Neural cell (in vitro differentiated cells): ENCODE measurements around the gene FAM162B. TPM values are rescaled to one million over a fixed set of nuclear protein-coding genes. Genes with fewer than 3 reads are reported as not detected.

Experiments
- H2AFZ ChIP-seq: fragments of 200-600, 300-800 bp; sonication (generic), shearing (Covaris generic); 2 replicates; pipeline ENCODE4 v1.6.0; 2014; ENCODE audit warnings: low read depth, mild to moderate bottlenecking, antibody characterized with exemption, low read length, moderate library complexity
- H3F3A ChIP-seq: fragments of 200-600 bp; shearing (Covaris generic); 2 replicates; pipeline ENCODE4 v1.6.1; 2016; ENCODE audit warnings: mild to moderate bottlenecking, moderate library complexity, mixed read lengths, antibody characterized with exemption, low read length; ENCODE audit not compliant: insufficient read depth, poor library complexity, severe bottlenecking
- H3K27ac ChIP-seq: fragments of 200-600, 300-800 bp; sonication (generic), shearing (Covaris generic); 2 replicates; pipeline ENCODE4 v1.5.1; 2014; ENCODE audit warnings: mild to moderate bottlenecking, low read length, moderate library complexity
- H3K27me3 ChIP-seq: fragments of 300-800, 200-600 bp; sonication (generic), shearing (Covaris generic); 2 replicates; pipeline ENCODE4 v1.6.0; 2014; ENCODE audit warnings: mild to moderate bottlenecking, low read depth, low read length, moderate library complexity; ENCODE audit not compliant: insufficient read depth
- H3K36me3 ChIP-seq: fragments of 300-800, 200-600 bp; sonication (generic), shearing (Covaris generic); 2 replicates; pipeline ENCODE4 v1.5.1; 2014; ENCODE audit warnings: mild to moderate bottlenecking, antibody characterized with exemption, low read length, moderate library complexity; ENCODE audit not compliant: insufficient read depth
- H3K4me2 ChIP-seq: fragments of 300-800, 200-600 bp; sonication (generic), shearing (Covaris generic); 2 replicates; pipeline ENCODE4 v1.6.0; 2014; ENCODE audit warnings: mild to moderate bottlenecking, low read length
- H3K4me3 ChIP-seq: fragments of 300-800, 200-600 bp; sonication (generic), shearing (Covaris generic); 2 replicates; pipeline ENCODE4 v1.5.1; 2014; ENCODE audit warnings: mild to moderate bottlenecking, low read length, moderate library complexity
- H3K79me2 ChIP-seq: fragments of 200-600 bp; shearing (Covaris generic); replicated peaks from 2 replicates; pipeline ENCODE4 v1.6.0; 2014; ENCODE audit warnings: mild to moderate bottlenecking, low read length, moderate library complexity; ENCODE audit not compliant: insufficient read depth
- H3K9ac ChIP-seq: fragments of 300-800, 200-600 bp; sonication (generic), shearing (Covaris generic); 2 replicates; pipeline ENCODE4 v1.6.1; 2016; ENCODE audit warnings: mild to moderate bottlenecking, low read length, mixed read lengths
- H3K9me2 ChIP-seq: fragments of 200-600 bp; shearing (Covaris generic); 2 replicates; pipeline ENCODE4 v1.6.1; 2016; ENCODE audit warnings: mild to moderate bottlenecking, low read length, mixed read lengths; ENCODE audit not compliant: insufficient read depth
- H3K9me3 ChIP-seq: fragments of 200-600, 300-800 bp; sonication (generic), shearing (Covaris generic); 2 replicates; pipeline ENCODE4 v1.6.1; 2016; ENCODE audit warnings: mild to moderate bottlenecking, mixed run types, low read length, moderate library complexity, mixed read lengths
- H4K20me1 ChIP-seq: fragments of 200-600 bp; shearing (Covaris generic); 2 replicates; pipeline ENCODE4 v1.6.1; 2016; ENCODE audit warnings: mild to moderate bottlenecking, mixed run types; ENCODE audit not compliant: insufficient read depth
- CTCF ChIP-seq: fragments of 450-650 bp; IDR thresholded peaks from 2 replicates; pipeline ENCODE4 v1.5.1; 2014; ENCODE audit warnings: antibody characterized with exemption, mild to moderate bottlenecking, moderate library complexity; ENCODE audit not compliant: poor library complexity, severe bottlenecking
- EP300 ChIP-seq: fragments of 450-650 bp; conservative IDR thresholded peaks from 2 replicates; pipeline ENCODE4 v1.6.1; 2014; ENCODE audit warnings: antibody characterized with exemption, mild to moderate bottlenecking, moderate library complexity; ENCODE audit not compliant: poor library complexity, severe bottlenecking
- EZH2 ChIP-seq: fragments of 200-600, 300-800 bp; shearing (Covaris generic), sonication (generic); IDR thresholded peaks from 2 replicates; pipeline ENCODE4 v1.6.1; 2014; ENCODE audit warnings: antibody characterized with exemption, low read length, borderline replicate concordance, mild to moderate bottlenecking; ENCODE audit not compliant: insufficient read depth, poor library complexity, severe bottlenecking
- MXI1 ChIP-seq: fragments of 450-650 bp; conservative IDR thresholded peaks from 2 replicates; pipeline ENCODE4 v1.6.1; 2014; ENCODE audit warnings: antibody characterized with exemption, mild to moderate bottlenecking; ENCODE audit not compliant: poor library complexity, severe bottlenecking
- POLR2AphosphoS5 ChIP-seq: IDR thresholded peaks from 2 replicates; pipeline ENCODE4 v1.6.1; 2012
- RAD21 ChIP-seq: fragments of 450-650 bp; conservative IDR thresholded peaks from 2 replicates; pipeline ENCODE4 v1.6.1; 2014; ENCODE audit warnings: antibody characterized with exemption, mild to moderate bottlenecking, moderate library complexity
- REST ChIP-seq: IDR thresholded peaks from 2 replicates; pipeline ENCODE4 v1.6.1; 2012; ENCODE audit warnings: borderline replicate concordance
- SMC3 ChIP-seq: fragments of 450-650 bp; conservative IDR thresholded peaks from 2 replicates; pipeline ENCODE4 v1.6.1; 2014; ENCODE audit warnings: antibody characterized with exemption, mild to moderate bottlenecking, moderate library complexity; ENCODE audit not compliant: poor library complexity
- TAF1 ChIP-seq: IDR thresholded peaks from 2 replicates; pipeline ENCODE4 v1.6.1; 2012; ENCODE audit warnings: low read depth
- polyA plus RNA-seq: library from polyadenylated mRNA; depleted of rRNA; stranded (reverse); fragments of >200 nt; gene quantifications from 2 replicates; pipeline ENCODE4 v1.2.3, GENCODE V29; 2014

Gene FAM162B
- polyA plus RNA-seq, 1 donor from 2014 or later = not detected

GRCh38 chr6:116730513-116730912, 35.0 kb downstream of the FAM162B start:
- Histone ChIP-seq H3K9me3 (no peaks in the 10 kb centered on the region), H3F3A (no peaks in the 10 kb centered on the region), H3K36me3 (peaks cover 5% of the 10 kb centered on the region), H3K9ac (no peak overlapping the region), H3K4me3 (no peak overlapping the region), H3K4me2 (no peak overlapping the region), H3K9me2 (no peaks in the 10 kb centered on the region), H3K27ac (no peak overlapping the region), H4K20me1 (no peaks in the 10 kb centered on the region), H2AFZ (no peak overlapping the region), H3K79me2 (no peaks in the 10 kb centered on the region), H3K27me3 (no peaks in the 10 kb centered on the region)
- TF ChIP-seq EP300 (no peak), MXI1 (no peak), TAF1 (no peak), CTCF (no peak), POLR2AphosphoS5 (no peak), REST (no peak), EZH2 (no peak), SMC3 (no peak), RAD21 (no peak)

- Histone ChIP-seq H3K9me2 (no peaks in the 10 kb centered on the region), H3K9me3 (no peaks in the 10 kb centered on the region), H3K9ac (no peak overlapping the region), H2AFZ (no peak overlapping the region), H3K4me2 (no peak overlapping the region), H3K27ac (no peak overlapping the region), H4K20me1 (no peaks in the 10 kb centered on the region), H3K4me3 (no peak overlapping the region), H3F3A (no peaks in the 10 kb centered on the region), H3K79me2 (no peaks in the 10 kb centered on the region), H3K36me3 (peaks cover 15% of the 10 kb centered on the region), H3K27me3 (no peaks in the 10 kb centered on the region)
- TF ChIP-seq MXI1 = no peak
- TF ChIP-seq EP300 = no peak
- TF ChIP-seq CTCF = no peak
- no peak for TF ChIP-seq REST
- no peak for TF ChIP-seq RAD21
- no peak for TF ChIP-seq SMC3
- TF ChIP-seq POLR2AphosphoS5 = no peak
- no peak for TF ChIP-seq TAF1
- no peak for TF ChIP-seq EZH2
Measured at GRCh38 chr6:116726947-116727346, 38.6 kb downstream of the FAM162B start.
